Epithelial cell of proximal tubule (primary cell): ENCODE measurements around the gene KLF16. TPM values are rescaled to one million over a fixed set of nuclear protein-coding genes. Genes with fewer than 3 reads are reported as not detected.

Experiments used
- DNase-seq: peaks from one replicate; pipeline ENCODE4 v3.0.0-alpha.2; 2011; ENCODE audit warnings: low read depth
- H3K4me3 ChIP-seq: 2 replicates; pipeline ENCODE4 v1.5.1; 2011; ENCODE audit warnings: low read depth, mild to moderate bottlenecking, low read length
- CTCF ChIP-seq: conservative IDR thresholded peaks from 2 replicates; pipeline ENCODE4 v1.5.1; 2012; ENCODE audit warnings: low read depth, mild to moderate bottlenecking, low read length
- total RNA-seq: library from RNA; depleted of rRNA; stranded (reverse); fragments of >200 nt; gene quantifications from 2 replicates; pipeline ENCODE4 v1.2.3, GENCODE V29; 2015

KLF16 gene
- total RNA-seq, 1 donor from 2014 or later = 28.1 TPM

GRCh38 chr19:1822210-1822609, 41.2 kb downstream of the KLF16 start:
- no peak overlapping the region for H3K4me3 ChIP-seq
- DNase-seq = no peak
- no peak for TF ChIP-seq CTCF

- TF ChIP-seq CTCF = no peak
- DNase-seq = no peak
- no peak overlapping the region for H3K4me3 ChIP-seq
These were observed 43.8 kb downstream of the KLF16 start for GRCh38 chr19:1819341-1820255.

GRCh38 chr19:1818549-1819195, 44.7 kb downstream of the KLF16 start:
- DNase-seq = no peak
- H3K4me3 ChIP-seq = no peak overlapping the region

GRCh38 chr19:1817553-1818179, 45.7 kb downstream of the KLF16 start:
- DNase-seq = no peak
- TF ChIP-seq CTCF = no peak
- H3K4me3 ChIP-seq = no peak overlapping the region

More at GRCh38 chr19:1818549-1819195, 44.7 kb downstream of the KLF16 start:
- no peak for TF ChIP-seq CTCF

- no peak overlapping the region for H3K4me3 ChIP-seq
- TF ChIP-seq CTCF = no peak
- no peak for DNase-seq
These were observed 46.7 kb downstream of the KLF16 start for GRCh38 chr19:1816530-1817298.

- no peak overlapping the region for H3K4me3 ChIP-seq
- TF ChIP-seq CTCF = no peak
- no peak for DNase-seq
These were observed 47.5 kb downstream of the KLF16 start for GRCh38 chr19:1815605-1816529.
